OCI-LY1 (cell line): ENCODE results near the gene PLEKHG4B.

ENCODE experiments used
- EZH2 ChIP-seq: fragments of 200-600 bp; sonication (generic), shearing (Covaris generic); IDR thresholded peaks from 2 replicates; pipeline ENCODE4 v1.8.0; 2017; ENCODE audit warnings: borderline replicate concordance, mixed run types, mild to moderate bottlenecking, antibody characterized with exemption, low read length, moderate library complexity, mixed read lengths
- TF ChIP-seq, protein P1 (sequence below): fragments of 200-600 bp; sonication (generic), shearing (Covaris generic); IDR thresholded peaks from 2 replicates; pipeline ENCODE4 v1.5.1; 2017; ENCODE audit warnings: mild to moderate bottlenecking, antibody characterized with exemption, low read length, moderate library complexity, mixed read lengths

DNA sequence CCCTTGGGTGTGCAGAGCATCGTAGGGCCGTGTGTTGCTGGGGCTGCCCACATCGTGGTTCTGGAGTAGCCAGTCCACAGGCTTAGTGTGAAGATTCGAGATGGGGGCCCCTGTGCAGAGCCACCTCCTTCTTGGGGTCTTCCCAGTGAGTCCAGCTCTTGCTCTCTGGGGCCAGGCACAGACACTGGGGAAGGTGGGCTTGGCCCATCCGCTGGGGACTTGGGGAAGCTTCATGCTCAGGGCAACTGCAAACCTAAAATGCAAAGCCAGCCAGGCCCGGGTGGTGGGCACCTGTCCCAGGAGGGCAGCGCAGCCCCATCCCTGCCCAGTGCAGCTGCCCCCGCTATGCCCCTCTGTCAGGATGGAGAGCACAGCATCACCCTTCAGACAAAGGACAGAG is 53.0 kb downstream of the PLEKHG4B start:
- TF ChIP-seq, protein P1, sequence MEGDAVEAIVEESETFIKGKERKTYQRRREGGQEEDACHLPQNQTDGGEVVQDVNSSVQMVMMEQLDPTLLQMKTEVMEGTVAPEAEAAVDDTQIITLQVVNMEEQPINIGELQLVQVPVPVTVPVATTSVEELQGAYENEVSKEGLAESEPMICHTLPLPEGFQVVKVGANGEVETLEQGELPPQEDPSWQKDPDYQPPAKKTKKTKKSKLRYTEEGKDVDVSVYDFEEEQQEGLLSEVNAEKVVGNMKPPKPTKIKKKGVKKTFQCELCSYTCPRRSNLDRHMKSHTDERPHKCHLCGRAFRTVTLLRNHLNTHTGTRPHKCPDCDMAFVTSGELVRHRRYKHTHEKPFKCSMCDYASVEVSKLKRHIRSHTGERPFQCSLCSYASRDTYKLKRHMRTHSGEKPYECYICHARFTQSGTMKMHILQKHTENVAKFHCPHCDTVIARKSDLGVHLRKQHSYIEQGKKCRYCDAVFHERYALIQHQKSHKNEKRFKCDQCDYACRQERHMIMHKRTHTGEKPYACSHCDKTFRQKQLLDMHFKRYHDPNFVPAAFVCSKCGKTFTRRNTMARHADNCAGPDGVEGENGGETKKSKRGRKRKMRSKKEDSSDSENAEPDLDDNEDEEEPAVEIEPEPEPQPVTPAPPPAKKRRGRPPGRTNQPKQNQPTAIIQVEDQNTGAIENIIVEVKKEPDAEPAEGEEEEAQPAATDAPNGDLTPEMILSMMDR, result no peak
- TF ChIP-seq EZH2, result no peak
